ENCODE results near the gene ACADVL. TPM values are rescaled to one million over a fixed set of nuclear protein-coding genes. Genes with fewer than 3 reads are reported as not detected.

The ACADVL gene
- total and polyA plus RNA-seq, 9 donors: 277 to 638 (median 374) TPM

GRCh38 chr17:7258731-7259554, 39.2 kb downstream of the ACADVL start:
- TF ChIP-seq POLR2A (IDR thresholded peaks at IDR 0.05) (no peak), EP300 (IDR thresholded peaks at IDR 0.05) (no peak), CTCF (IDR thresholded peaks at IDR 0.05) (no peak)
- intact Hi-C loops (cut with DNase I): no loop called here
- Histone ChIP-seq H3K4me1 (ENCODE audit: insufficient read depth) (peaks cover 11% of the 10 kb centered on the region), H3K4me3 (no peak overlapping the region), H3K9me3 (no peaks in the 10 kb centered on the region), H3K27ac (no peak overlapping the region), H3K36me3 (no peaks in the 10 kb centered on the region), H3K27me3 (peaks cover 7% of the 10 kb centered on the region)
- 81 to 85% (median 84%) methylated on average over 7 of the region's 7 CpGs for WGBS, 3 donors
- no peak for DNase-seq

- no peaks in the 10 kb centered on the region for H3K9me3 ChIP-seq
- peaks cover 7% of the 10 kb centered on the region for H3K27me3 ChIP-seq
- WGBS, 3 donors: 90 to 95% (median 93%) methylated on average over 6 of the region's 6 CpGs
- H3K4me1 ChIP-seq (ENCODE audit: insufficient read depth): peaks cover 11% of the 10 kb centered on the region
- no peak overlapping the region for H3K4me3 ChIP-seq
- no peak for TF ChIP-seq EP300 (IDR thresholded peaks at IDR 0.05)
- no peak for TF ChIP-seq POLR2A (IDR thresholded peaks at IDR 0.05)
- no peak for TF ChIP-seq CTCF (IDR thresholded peaks at IDR 0.05)
- H3K27ac ChIP-seq: no peak overlapping the region
- intact Hi-C loops (cut with DNase I): no loop called here
- H3K36me3 ChIP-seq: no peaks in the 10 kb centered on the region
- DNase-seq: no peak
Observed at GRCh38 chr17:7259555-7259889, 39.8 kb downstream of the ACADVL start.

- no peak overlapping the region for H3K4me3 ChIP-seq
- intact Hi-C loops (cut with DNase I): no loop called here
- H3K4me1 ChIP-seq (ENCODE audit: insufficient read depth): peaks cover 11% of the 10 kb centered on the region
- peaks cover 7% of the 10 kb centered on the region for H3K27me3 ChIP-seq
- H3K36me3 ChIP-seq: no peaks in the 10 kb centered on the region
- no peaks in the 10 kb centered on the region for H3K9me3 ChIP-seq
- TF ChIP-seq POLR2A (IDR thresholded peaks at IDR 0.05): no peak
- H3K27ac ChIP-seq: no peak overlapping the region
- no peak for DNase-seq
- 73 to 88% (median 80%) methylated on average over 4 of the region's 4 CpGs for WGBS, 3 donors
Observed at GRCh38 chr17:7260151-7260550, 40.4 kb downstream of the ACADVL start.

- peak in 1 of 5 donors; percentile 29 for DNase-seq
Observed at GRCh38 chr17:7260651-7261378, 41.1 kb downstream of the ACADVL start.

More at GRCh38 chr17:7260651-7261378, 41.1 kb downstream of the ACADVL start:
- intact Hi-C loops (cut with DNase I): no loop called here
- H3K27me3 ChIP-seq: peaks cover 7% of the 10 kb centered on the region
- no peak overlapping the region for H3K27ac ChIP-seq
- H3K36me3 ChIP-seq: no peaks in the 10 kb centered on the region
- TF ChIP-seq POLR2A (IDR thresholded peaks at IDR 0.05): no peak
- TF ChIP-seq EP300 (IDR thresholded peaks at IDR 0.05): no peak
- TF ChIP-seq CTCF (IDR thresholded peaks at IDR 0.05): no peak
- peak overlapping the region; percentile 33 for H3K4me3 ChIP-seq
- peaks cover 11% of the 10 kb centered on the region for H3K4me1 ChIP-seq (ENCODE audit: insufficient read depth)
- WGBS, 3 donors: 4 to 5% (median 5%) methylated on average over 37 to 54 of the region's 54 CpGs
- no peaks in the 10 kb centered on the region for H3K9me3 ChIP-seq

Measured in ovary (tissue), 9 donors.